ENCODE measurements around the gene JAG2.
"Not testable (repeated sequence)": the region's sequence is repeated elsewhere in the genome, so short reads cannot be mapped to it uniquely, and the experiment has no call there.

Gene JAG2

DNA sequence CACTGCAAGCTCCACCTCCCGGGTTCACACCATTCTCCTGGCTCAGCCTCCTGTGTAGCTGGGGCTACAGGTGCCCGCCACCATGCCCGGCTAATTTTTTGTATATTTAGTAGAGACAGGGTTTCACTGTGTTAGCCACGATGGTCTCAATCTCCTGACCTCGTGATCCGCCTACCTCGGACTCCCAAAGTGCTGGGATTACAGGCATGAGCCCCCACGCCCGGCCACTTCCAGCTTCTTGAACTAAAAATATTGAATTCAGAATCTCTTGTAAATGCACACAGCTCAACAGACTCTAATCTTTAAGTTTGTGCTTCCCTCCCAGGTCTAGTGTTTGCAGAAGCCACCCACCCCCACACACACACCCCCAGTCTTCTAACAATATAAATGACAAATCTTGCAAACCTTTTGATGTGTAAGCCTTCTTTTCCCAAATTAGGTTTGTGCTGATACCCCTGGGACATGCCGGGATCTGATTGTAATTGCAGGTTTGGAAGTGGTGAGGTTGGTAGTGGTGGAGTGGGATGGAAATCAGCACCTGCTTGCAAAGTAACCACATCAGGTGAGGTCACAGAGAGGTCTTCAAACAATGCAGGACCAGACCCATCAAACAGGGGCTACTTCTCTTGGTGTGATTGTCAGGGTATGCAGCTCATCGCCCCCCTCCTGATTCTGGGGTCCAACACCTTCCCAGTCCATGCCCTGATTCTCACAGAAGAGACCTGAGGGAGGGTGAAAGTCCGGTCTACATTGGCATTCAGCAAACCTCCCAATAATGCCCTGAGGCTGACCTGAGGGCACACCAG, 51.9 kb downstream of the JAG2 start:
- no peak for DNase-seq (ENCODE audit: low spot score)

DNA sequence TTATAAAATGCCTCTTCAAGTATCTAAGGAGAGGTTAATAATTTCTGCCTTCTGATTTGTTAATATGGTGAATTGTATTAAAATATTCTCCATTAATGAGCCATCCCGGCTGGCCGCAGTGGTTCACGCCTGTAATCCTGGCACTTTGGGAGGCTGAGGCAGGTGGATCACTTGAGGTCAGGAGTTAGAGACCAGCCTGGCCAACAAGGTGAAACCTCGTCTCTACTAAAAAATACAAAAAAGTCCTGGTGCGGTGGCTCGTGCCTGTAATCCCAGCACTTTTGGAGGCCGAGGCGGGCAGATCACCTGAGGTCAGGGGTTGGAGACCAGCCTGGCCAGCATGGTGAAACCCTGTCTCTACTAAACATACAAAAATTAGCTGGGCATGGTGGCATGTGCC, 59.3 kb downstream of the JAG2 start:
- not testable (repeated sequence) for DNase-seq (ENCODE audit: low spot score)

DNA sequence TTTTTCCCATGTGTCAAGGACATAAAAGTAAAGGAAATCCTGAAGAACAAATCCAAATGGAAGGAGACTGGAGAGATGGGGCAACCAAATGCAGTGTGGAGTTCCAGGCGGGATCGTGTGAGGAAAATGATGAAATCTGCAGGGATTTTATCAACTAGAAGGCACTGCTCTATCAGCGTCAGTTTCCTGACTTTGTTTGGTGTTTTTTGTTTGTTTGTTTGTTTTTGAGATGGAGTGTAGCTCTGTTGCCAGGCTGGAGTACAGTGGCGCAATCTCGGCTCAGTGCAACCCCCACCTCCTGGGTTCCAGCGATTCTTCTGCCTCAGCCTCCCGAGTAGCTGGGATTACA, 60.1 kb downstream of the JAG2 start:
- no peak for DNase-seq (ENCODE audit: low spot score)

DNA sequence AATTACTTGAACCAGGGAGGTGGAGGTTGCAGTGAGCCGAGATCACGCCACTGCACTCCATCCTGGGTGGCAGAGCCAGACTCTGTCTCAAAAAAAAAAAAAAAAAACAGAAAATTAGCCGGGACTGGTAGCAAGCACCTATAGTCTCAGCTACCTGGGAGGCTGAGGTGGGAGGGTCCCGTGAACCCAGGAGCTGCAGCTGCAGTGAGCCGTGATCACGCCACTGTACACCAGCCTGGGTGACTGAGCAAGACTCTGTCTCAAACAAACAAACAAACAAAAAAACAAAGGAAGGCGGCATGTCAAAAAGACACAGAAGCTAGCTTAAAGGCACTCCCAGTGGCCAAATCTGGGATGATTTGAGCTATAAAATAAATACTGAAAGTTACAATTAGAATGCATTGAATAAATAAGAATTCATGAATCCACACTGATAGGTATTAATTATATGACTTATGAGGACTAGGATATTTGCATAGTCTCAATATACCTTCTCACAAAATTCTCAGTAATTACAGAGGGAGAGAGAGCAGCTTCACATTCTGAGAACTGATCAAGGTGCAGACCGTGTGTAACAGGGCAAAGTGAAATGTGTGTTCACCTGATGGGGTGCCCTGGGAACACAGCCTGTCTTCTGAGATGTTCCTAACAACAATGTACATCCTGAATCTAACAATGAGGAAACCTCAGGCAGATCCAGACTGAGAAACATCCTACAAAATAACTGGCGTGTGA, 60.6 kb downstream of the JAG2 start:
- DNase-seq (ENCODE audit: low spot score) = no peak

DNA sequence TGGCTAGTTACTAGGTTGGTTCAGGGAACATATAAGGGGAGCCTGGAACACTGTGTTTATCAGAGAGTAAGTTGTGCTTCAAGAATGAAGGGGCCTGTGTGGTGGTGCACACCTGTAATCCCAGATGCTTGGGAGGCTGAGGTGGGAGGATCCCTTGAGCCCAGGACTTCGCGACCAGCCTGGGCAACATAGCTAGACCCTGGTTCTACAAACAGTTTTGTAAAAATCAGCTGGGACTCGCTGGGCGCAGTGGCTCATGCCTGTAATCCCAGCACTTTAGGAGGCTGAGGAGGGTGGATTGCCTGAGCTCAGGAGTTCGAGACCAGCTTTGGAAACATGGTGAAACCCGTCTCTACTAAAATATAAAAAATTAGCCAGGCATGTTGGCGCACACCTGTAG, 61.2 kb downstream of the JAG2 start:
- DNase-seq (ENCODE audit: low spot score) = no peak

DNA sequence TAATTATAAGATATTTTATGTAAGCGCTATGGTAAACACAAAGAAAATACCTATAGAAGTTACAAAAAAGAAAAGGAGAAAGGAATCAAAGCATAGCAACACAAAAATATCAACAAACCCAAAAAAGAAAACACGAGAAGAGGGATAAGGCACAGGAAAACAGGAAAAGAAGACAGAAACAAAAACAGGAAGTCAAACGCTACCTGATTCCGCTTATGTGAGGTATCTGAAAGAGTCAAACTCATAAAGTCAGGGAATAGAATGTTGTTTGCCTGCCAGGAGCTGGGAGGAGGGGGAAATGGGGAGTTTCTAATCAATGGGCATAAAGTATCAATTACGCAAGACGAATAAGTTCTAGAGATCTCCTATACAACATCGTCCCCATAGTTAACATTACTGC, 63.4 kb downstream of the JAG2 start:
- no peak for DNase-seq (ENCODE audit: low spot score)

DNA sequence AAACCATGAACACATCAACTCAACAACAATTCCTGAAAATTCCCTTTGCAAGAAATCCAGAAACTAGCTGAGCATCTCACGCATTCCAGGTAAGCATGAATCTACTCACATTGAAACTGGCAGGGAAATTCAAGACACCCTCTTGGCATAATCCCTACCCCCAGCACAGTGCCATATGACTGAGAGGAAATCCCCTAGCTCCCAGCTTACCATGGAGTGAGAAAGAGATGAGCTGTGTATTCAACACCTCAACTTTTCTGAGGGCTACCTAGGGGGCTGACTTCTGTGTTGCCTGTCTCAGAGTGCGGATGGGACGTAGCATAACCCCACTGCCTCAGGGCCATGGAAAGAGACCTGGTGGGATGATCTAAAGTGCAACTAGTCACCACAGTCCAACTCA, 65.7 kb downstream of the JAG2 start:
- DNase-seq (ENCODE audit: low spot score) = no peak

DNA sequence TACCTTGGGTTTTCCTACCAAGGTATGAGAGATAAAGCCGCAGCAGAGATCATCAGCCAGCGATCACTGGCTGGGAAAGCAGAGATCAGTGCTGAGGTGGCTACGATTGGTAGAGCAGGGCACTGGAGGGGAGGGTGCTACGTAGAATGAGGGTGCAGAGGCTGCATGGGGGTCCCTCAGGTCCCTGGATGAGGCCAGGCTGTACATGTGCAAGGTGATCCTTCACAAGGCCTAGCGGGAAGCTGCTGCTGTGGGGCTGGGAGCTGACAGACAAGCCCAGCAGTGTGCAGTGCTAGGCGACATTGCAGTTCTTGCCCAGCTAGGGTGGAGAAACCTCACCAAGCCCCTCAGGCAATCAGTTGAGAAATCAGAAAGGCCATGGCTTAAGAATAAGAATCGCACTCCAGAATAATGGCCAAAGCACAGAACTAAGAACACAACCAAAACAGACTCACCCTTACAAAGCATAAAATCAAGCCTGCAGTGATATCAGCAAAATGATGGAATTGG, 66.2 kb downstream of the JAG2 start:
- DNase-seq (ENCODE audit: low spot score) = no peak

DNA sequence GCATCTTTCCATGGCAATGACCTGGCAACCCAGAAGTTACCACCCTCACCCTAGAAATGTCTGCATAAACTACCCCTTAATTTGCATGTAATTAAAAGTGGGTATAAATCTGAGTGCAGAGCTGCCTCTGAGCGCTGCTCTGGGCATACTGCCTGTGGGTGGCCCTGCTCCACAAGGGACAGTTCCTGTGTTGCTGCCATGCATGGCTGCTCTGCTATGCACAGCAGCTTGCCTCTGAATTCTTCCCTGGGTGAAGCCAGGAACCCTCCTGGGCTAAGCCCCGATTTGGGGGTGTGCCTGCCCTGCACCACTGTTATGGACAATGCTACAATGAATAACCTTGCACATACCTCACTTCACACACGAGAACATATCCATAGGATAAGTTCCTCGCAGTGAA, 67.7 kb downstream of the JAG2 start:
- DNase-seq (ENCODE audit: low spot score) = no peak

DNA sequence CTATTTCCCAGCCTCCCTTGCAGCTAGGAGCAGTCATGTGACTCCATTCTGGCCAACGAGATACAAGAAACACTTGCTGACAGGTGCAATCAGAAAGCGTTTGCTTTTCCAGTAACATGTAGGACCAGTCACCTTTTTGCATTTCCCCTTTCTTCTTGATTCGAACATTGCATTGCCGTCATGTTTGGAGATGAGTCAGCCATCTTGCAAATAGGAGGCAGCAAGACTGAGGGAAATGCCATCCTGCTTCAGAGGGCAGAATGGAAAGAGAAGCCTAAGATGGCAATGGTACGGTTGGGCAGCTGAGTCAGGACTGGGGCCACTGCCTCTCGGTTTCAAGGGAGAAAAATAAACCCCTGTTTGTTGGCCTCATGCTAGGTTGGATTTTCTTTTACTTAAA, 68.8 kb downstream of the JAG2 start:
- DNase-seq (ENCODE audit: low spot score) = no peak

DNA sequence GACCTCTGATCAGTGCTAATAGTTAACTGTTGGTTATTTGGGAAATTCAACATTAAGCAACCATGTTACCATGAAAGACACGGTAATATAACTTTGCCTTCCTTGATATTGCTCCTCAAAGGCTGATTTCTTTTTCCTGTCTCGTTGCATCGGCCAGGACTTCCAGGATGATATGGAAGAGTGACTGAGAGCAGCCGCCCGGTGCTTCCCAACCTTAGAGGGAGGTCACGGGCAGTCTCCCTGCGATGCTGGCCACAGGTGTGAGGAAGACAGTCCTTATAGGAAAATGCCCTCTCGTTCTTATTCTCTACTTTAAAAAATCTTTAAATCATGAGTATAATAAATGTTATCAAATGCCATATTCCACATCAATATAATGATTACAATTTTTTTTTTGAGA, 70.3 kb downstream of the JAG2 start:
- DNase-seq (ENCODE audit: low spot score) = no peak

DNA sequence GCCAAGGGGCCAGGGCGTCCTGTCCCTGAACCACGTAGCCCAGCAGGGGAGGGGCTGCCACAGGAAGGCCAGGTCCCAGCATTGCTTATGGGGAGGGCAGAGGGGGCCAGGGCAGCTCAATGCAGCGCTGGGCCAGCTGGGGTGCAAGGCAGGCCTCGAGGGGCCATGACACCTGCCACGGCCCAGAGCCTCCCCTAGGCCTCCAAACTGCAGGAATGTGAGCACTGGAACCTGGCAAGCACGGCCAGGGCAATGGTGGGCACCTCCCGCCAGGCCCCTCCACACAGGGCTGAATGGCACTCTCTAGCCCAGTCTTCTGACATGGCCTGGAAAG, 70.8 kb downstream of the JAG2 start:
- no peak for DNase-seq (ENCODE audit: low spot score)

DNA sequence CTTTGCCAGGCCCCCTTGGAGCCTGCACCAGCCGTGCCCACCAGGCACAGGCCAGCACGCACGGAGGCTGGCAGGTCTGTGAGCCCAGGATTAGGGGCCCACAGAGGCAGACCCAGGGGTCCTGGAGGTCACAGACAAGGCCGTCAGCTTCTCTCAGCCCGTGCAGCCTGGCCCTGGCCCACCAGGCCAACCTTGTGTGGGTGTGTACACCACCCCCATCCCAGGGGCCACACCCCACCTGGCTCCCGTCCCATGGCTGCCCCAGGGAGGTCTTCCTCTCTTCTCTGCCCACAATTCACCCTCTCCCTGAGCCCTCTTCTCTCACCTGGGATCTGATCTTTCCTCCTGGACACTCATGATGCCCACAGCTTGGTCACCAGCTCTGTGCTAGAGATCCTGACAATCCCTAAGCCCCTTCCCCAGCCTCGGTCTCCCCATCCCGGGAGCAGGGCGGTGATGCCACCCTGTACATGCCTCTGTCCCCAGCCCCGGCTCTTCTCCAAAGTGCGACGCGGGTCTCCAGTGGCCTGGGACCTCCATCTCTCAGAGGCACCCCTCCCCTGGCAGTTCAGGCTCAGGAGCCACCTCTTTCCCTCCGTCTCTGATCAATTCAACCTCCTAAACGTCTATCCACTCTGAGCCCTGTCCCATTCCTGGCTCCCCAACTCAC, 72.2 kb downstream of the JAG2 start:
- DNase-seq (ENCODE audit: low spot score) = no peak

DNA sequence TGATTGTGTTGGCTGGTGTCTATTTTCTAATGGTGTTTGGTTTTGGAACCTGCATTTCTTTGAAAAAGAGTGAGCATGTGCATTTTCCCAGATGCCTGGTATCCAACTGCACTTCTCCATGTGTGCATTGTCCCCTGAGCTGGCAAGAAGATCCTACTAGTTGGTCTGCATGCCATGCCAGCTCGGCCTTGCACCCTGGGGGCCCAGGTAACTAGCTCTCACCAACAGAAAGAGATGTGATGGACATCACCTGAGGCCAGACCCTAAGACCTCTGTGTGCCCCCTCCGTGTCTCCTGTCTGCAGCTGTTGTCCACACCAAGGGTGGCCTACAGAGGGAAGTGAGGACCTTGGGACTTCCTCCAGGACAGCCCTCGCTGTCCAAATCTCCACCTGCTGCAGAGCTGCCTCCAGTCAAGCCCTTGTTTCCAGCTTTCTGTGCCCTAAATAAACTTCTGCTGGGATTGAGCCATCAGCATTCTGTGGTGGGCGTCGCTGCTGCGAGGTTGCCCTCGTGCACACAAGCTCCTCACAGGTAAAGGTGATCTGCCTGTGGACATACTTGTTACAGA, 73.3 kb downstream of the JAG2 start:
- DNase-seq (ENCODE audit: low spot score) = no peak

DNA sequence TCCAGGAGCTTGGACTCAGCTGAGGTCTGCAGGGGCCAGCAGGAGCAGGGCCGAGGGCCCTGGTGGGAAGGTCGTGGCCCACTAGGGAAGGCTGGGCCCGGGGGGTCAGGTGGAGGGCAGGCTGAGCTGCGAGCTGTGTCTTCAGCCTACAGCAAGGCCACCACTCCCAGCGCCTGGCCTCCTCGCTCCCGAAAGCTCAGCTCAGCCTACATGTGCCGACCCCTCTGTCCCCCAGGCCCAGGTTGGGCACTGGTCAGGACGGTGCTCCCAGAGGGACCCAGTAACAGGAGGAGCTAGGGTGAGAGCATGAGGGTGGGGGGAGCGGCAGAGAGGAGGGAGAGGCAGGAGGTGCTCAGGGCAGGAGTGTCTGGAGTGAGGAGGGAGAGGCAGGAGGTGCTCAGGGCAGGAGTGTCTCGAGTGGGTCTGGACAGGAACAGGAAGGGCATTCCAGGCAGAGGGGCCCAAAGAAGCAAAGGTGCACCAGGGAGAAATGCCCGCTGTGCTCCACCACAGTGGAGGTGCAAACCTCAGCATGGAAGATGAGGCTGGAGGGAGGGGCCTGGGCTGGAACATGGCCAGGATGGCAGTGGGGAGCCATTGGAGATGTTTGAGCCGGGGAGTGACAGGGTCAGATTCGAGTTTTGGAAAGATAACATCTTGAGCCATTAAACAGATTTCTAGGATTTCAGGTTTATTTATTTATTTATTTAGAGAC, 74.2 kb downstream of the JAG2 start:
- DNase-seq (ENCODE audit: low spot score) = no peak

DNA sequence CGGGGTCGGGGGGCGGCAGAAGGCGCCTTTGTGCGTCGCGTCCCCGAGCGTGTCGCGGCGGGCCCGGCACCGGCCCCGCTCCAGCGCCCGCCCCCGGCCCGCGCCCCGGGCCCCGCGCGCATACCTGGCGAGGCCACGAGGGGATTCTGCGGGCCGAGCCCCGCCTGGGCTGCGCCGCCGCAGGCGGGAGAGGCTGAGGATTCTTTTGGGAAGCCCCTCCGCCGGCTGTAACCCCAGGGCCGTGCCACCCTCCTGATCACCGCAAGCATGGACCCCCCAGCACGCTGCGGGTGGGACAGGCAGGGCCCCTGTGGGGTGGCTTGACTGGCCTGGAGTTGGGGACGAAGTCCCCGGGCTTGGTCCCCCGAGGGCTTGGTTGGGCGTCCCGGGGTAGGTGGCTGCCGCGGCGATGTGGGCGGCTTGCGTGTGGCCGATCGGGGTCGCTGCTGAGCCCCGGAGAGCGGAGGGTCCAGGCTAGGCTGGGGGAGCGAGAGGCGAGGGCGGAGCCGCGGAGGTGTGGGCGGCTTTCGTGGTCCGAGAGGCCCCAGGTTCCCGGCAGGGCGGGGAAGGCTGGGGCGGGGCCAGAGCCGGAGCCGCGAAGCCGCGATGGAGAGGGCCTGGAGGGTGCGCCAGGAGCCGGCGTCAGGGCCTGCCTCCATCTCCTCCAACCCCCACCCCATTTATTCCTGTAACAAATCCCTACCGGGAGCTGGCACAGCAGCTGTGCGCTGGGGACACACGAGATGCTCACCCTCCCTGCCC, 75.0 kb downstream of the JAG2 start:
- DNase-seq (ENCODE audit: low spot score) = peak; percentile 79

DNA sequence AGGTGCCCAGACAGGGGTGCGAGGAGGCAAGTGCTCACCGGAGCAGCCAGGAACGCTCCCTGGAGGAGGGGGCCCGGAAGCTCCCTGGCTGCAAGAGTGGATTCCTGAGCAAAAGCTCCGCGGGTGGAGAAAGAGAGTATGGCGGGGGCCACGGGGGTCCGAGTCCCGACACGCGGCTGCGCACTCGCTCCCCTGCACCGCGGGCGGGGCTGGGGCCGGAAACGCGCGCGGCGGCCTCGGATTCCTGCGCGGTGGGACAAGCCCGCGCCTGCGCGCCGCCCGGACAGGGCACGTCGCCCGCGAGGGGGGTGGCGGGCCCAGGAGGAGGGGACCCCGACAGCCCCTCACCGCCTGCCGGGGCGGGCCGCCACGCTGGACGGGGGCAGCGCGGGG, 75.5 kb downstream of the JAG2 start:
- peak; percentile 87 for DNase-seq (ENCODE audit: low spot score)

DNA sequence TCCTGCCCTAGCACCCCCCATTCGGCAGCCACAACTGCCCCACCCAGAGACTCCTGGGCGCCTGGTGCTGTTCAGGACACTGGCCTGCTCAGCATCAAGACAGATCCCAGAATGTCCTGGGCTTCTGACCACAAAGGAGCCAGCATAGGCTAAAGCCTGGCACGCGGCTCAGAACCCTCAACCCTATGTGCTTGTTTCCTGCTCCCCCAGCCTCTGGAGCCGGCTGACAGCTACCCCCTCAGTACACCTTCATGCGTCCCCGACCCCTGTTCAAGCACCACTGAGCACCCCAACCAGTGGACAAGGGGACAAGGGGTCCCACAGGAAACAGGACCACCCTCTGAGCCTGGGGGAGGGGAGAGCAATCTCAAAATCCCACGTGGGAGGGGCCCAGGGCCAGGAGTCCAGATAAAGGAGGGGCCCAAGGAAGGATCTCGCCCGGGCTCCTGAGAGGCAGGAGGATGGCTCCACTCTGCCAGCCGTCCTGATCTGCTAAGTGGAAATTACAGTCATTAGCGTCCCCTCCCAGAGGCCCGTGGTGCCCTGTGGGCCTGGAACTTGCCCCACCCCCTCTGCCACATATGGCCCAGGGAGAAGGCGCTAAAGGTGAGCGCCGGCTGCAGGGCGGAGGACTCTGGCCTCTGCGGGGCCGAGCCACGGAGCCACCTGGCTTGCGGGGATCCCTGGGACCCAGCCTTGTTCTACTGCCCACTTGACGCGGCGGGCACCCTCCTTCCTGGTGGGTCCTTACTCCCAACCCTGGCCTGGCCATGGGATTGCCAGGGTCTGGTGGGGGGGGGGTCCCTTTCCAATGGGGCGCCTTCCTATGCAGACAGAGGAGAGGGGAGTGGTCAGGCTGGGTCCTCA, 76.2 kb downstream of the JAG2 start:
- DNase-seq (ENCODE audit: low spot score) = no peak

DNA sequence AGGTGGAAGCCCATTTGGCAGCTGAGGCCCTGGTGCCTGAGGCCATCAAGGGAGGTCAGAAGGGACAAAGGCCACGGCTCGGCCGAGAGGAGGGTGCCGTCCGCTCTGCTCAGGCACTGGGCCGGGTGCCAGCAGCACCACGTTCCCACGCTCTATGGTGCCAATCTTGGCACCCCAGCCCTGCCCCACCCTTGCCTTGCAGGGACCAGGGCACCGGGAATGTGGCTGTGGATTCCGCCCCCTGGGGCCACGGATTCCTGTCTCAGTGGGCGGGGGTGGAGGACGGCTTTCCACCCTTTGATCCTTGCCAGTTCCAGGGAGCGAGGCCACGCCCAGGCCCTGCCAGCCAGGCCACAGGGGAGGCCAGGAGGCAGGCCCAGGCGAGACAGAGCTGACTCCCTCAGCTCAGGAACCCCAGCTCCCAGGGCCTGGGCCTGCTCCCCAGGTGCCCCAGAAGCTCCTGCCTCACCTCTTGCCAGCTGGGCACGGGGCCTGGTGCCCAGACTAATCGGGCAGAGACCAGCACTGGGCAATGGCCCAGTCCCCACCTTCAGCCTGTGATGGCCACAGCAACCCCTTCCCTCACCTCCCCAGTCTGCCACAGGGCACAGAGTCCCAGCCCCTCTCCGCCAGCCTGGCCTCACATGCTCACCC, 76.9 kb downstream of the JAG2 start:
- no peak for DNase-seq (ENCODE audit: low spot score)

DNA sequence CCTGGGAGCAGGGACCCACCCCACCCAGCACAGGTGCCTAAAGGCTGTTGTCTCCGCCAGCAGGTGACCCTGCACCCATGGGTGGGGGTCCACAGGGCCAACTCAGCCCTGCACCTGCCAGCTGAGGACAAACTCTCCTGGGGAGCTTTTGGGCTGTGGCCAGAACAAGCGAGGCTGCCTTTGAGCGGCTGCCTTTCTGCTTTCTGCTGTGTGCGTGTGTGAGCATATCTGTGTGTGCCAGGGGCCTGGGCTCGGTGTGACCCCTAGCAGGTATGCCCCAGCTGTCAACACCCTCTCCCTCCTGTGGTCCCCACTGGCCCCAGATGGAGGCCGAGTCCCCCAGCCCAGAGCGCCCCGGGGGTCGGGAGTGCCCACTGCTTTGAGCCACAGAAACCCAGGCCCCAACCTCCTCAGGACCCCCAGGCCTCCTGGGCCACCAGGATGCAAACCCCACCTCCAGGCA, 77.5 kb downstream of the JAG2 start:
- DNase-seq (ENCODE audit: low spot score) = no peak
